NCI-H2227 (cell line): ENCODE results near the gene TALDO1.
A peak's percentile ranks its signal among the peaks of the same experiment; 100 is the strongest.

Experiments used
- DNase-seq: peaks from one replicate; lab custom pipeline; 2025; ENCODE audit not compliant: unreplicated experiment; lab: John Stamatoyannopoulos, UW

Gene TALDO1

DNA sequence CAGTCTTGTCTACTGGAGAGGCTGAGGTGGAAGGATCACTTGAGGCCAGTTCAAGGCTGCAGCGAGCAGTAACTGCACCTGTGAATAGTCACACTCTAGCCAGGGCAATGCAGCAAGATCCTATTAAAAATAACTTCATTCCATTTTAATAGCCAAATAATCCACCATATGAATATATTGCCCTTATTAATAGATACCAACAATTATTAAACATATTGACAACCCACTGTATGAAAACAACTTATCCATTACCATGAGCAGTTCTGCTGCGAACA, 19.6 kb downstream of the TALDO1 start:
- no peak for DNase-seq

DNA sequence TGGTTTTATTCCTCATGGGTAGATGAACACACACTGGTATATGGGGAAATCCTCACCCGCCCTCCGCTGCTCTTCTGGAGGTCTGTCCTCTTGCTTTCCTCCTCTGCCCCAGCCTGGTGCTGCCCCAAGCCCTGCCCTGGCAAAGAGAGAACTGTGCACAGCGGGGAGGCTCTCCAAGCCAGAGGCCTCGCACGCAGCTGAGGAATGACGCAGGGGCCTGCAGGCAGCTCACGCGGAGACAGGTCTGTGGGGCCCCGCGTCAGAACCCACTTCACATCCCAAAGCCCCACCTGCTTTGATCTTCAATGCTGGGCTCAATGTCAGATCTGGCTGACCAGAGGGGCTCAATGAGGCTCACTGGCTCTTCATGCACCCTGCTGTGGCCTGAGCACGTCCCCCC, 20.0 kb downstream of the TALDO1 start:
- DNase-seq, result peak; percentile 39

DNA sequence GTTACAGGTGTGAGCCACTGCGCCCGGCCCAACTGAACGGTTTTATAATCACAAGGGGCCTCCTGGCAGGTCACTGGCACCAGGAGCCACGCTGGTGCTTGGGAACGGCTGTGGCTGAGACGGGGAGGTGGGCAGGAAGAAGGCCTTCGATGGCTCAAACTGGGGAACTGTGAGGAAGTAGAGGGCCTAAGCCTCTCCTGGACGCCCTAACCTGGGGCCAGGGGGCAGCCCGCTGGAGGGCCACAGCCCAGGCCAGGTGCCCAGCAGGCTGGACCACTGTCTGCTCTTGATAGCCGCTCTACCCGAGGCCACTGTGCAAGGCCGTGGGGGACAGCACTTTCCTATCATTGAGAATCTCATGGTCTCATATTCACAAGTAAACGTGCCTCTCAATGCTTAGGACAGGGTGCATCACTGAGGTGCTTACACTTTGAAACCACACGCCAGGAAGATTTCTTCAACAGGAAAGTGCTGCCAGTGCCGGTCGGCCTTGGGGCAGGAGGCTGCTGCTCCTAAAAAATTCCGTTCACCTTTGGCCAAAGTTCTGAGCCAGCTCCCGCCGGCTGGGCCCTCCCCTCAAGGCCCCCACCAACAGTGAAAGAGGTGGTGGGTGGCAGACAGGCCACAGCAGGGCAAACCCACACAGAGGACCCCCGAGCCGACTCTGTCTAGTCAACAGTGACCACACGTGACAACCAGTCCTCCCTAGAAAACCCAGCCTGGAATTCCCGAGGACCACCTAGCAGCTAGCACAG, 22.8 kb downstream of the TALDO1 start:
- DNase-seq, result no peak

DNA sequence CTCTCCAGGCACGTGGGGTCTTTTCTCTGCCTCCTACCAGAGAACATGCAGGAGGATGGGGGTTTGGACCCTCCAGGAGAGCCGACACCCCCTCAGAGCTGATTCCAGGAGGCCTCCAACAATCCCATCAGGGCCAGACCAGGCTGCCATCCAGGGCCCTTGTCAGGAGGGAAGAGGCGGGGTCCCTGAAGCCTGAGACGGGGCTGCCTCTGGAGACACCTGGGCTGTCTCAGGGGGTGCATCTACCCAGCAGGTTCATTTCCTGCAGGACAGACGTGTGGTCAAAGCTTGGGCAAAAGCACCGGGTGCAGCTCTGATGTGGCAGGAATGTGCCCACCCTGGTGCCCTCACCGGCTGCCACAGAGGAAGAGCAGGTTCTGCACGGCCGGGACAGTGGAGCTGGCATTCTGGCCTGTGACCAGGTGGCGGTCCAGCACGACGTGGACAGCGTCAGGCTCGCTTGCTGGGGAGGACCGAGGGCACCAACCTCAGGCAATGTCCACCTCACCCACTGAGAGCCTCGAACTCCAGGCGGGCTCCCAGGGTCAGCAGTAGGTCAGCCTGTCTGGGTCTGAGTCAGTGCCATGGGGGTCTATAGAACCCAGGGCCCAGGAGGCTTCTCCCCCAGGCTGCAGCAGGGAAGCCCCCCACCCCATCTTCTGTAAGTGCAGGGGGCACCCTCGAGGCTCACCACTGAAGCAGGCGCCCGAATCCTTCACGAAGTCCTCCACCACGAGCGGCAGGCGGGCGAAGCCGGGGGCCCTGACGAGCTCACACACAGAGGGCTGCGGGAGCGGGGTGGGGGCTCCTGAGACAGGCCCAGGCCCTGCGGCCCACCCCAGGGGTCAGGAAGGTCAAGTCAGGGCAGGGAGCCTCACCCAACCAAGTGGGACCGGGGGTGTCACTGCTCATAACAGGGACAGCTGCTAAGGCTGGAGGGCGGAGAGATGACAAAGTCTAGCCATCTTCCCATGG, 23.7 kb downstream of the TALDO1 start:
- no peak for DNase-seq

DNA sequence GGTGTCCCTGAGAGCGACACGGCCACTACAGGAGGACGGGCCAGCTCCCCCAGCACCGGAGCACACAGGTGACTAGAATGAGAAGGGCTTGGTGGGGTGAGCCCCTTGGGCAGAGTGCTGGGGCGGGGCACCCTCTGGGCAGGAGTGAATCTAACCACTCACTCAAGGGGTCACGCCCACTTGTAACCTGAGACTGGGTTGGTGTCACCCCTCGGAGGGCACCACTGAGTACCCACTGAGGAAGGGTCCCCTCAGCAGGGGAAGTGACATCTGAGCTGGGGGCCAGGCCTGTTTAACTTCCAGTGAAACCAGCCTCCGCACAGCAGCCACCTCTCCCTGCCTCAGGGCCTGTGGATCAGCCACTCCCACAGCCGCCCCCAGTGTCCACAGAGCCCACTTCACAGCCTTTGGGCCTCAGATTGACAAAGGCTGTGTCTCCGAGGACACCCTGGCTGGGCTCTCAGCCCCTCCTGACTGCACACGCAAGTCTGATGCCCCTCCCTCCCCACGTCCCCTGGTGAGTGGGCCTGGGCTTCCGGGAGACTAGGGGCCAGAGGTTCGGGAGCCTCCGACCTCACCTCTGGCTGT, 24.4 kb downstream of the TALDO1 start:
- DNase-seq, result no peak

DNA sequence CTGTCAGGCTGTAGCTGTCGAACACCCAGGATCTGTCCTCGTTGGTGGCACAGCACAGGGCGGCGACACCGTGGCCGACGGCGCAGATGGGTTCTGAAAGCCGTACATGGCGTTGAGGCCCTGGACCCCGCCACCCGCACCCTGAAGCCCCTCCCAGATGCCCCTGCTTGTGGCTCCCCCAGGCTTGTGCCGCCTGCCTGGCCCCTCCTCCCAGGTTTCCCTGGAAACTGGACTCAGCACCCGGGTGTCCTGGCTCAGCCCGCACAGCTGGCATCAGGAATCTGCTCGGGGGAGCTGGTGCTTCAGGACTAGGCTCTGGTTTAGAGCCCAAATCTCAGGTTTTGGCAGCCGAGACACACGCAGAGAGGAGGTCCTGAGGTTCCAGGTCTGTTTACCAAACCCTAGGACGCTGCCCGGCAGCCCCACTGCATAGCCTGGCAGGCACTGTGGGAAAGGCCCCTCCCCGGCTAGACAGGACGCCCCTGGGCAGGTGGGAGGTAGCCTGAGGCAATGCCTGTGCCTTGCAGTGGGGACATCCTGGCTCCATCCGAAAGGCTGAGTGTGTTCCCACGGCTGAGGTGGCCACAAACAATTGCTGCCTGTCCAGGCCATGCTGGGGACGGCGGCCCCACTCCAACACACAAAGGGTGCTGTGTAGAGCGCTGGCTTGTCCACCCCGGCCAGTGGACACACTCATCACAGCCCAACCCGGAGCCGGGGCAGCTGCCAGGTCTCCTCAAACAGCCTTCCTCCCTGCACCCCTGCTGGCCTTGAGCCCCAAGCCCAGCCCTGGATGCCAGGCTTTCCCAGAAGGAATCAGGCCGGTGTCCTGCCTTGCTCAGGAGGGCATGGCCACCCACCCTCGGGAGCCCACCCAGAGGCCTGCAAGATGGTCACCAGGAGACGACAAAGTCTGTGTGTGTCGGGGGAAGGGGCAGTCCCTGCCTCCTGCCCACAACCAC, 25.4 kb downstream of the TALDO1 start:
- DNase-seq, result no peak

DNA sequence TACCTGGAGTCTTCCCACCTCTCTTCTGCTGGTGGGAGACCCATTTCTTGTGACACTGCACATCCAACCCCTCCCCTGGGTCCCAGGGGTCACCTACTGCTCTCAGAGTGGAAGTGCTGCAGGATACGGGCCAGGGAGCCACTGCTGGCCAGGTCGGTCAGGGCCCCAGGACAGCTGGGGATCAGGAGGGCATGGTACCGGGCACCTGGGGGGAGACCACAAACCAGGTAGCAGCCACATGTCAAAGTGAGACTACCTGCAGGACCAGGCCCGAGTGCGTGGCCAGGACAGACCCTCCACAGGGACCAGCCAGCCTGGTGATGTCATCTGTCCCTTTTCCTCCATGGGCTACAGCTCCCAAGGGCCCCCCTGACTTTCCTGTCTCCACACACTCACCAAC, 26.2 kb downstream of the TALDO1 start:
- DNase-seq, result no peak

DNA sequence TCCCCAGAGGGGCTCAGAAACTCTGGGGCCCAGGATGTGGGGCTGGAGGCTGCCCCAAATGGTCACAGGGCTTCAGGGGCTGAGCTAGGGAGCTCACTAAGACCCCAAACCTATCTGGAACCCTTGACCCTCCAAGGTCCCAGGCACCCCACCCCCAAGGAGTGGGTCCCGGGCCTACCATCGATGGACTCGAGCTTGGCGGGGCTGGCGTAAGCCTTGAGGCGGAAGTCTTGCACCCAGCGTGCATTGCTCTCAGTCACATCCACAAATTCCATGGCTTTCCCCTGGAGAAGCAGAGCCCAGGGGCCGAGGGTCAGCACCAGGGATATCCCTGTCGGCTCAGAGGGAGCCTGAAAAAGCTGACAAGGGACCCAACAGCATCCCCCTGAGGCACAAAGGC, 26.6 kb downstream of the TALDO1 start:
- no peak for DNase-seq

DNA sequence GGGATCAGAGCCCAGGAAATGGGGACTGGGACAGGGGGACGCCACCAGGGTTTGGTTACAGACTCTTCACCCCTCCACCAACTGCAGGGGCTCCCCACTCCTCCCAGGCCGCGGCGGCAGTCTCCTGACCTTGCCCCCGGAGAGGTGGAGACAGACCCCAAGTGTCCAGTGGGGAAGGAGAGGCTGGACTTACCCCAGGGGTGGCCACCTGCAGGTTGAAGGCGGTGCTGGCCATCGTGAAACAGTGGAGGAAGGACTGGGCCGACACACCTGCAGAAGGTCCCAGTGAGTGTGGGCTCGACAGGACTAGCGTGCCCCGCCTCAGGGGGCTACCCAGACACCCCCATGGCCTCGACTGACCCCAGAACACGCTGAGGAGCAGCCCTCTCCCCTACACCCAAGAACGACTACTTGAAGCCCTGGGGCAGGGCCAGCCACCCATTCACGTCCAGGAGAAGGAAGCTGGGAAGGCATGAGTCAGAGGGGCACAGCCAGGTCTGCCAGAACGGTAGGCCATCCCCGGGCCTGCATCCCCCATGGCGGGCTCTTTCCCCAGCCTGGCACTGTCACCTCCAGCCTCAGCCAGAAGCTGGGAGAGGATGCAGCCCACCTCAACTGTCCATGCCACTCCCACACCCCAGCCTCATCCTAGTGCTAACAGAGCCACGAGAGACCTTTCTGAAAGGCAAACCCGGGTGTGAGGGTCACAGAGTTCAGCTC, 27.8 kb downstream of the TALDO1 start:
- DNase-seq, result no peak

DNA sequence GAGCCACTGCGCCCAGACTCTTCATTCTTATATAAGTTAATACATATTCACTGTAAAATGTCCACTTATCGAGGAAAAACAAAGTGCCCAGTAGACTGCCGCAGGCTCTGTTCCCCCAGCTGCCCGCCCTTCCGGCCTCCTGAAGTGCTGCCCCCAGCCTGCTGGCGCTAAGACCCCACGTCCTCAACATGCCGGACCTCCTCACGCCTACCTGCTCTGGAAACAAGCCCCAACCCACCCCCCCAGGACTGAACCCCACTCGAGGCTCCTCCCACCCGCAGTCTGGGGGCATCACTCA, 28.9 kb downstream of the TALDO1 start:
- DNase-seq, result no peak

DNA sequence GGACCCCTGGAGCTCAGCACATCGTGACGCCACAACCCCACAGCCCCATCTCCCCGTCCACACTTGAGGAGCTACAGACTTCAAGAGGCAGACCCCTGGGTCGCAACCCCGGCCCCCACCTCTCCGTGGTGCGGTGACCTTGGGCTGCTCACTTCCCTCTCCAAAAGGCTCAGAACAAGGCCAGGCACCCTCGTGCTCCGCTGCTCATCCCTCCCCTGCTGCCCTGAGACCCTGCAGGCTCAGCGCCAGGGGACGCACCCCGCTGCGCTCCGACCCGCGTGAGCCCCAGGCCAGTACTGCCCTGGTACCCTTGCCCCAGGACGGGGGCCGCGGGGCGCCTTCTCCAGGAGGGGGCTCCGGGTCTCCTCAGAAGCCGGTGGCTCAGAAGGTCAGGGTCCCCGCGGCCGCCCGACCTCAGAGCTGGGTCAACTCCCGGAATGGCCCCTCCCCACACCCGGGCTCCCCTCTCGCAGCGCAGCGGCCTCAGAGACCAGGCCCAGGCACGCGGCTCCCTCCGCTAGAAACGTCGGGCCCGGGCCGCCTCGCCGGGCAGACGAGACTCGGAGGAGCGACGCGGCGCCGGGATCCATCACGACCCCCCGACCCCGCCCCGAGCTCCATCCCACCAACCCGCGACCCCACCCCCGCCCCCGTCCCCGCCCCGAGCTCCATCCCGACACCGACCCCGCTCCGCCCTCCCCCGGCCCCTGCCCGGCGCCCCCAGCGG, 29.5 kb downstream of the TALDO1 start:
- DNase-seq, result peak; percentile 76

DNA sequence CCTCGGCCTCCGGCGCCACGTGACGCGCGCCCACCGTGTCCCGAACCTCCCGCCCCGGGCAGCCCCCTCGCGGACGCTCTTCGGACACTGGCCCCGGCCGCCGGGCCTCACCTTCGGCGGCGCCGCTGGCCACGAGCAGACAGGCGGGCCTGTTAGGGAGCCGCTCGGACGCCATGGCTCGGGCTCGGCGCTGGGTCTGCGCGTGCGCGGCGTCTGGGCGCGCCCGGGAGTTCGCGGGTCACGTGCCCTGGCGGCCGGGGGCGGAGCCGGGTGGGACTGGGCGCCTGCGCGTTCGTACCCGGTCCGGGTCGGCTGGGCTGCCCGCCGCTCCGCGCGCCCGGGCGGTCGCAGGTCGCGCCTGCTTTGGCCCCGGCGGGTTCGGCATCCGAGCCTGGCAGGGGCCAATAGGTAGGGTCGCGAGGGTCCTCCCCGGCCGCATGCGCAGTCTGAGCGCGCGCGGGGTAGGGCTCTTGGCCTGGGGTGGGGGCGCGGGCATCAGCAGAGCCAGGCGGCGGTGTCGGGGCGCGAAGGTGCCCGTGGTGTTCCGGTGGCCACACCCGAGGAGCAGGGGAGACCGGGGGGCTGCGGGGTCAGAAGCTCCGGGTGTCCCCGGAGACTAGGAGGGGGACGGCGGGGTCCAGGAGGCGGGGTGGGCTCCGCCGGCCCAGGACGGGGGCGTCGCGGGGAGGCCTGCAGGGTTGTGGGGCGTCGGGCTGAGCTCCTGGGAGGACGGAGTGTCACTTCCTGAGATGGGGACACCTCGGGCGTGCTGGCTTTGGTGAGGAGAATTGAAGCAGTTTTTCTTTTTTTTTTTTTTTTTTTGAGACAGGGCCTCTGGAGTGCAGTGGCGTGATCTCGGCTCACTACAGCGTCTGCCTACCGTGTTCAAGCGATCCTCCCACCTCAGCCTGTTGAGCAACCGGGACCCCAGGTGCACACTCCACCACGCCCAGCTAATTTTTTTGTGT, 30.3 kb downstream of the TALDO1 start, which contains the start of gene GATD1:
Gene GATD1 (minus strand): TSS at position 200 of the 968 bp plus-strand sequence. CDS start 25 bp downstream, at position 175.
- peak; percentile 97 for DNase-seq

DNA sequence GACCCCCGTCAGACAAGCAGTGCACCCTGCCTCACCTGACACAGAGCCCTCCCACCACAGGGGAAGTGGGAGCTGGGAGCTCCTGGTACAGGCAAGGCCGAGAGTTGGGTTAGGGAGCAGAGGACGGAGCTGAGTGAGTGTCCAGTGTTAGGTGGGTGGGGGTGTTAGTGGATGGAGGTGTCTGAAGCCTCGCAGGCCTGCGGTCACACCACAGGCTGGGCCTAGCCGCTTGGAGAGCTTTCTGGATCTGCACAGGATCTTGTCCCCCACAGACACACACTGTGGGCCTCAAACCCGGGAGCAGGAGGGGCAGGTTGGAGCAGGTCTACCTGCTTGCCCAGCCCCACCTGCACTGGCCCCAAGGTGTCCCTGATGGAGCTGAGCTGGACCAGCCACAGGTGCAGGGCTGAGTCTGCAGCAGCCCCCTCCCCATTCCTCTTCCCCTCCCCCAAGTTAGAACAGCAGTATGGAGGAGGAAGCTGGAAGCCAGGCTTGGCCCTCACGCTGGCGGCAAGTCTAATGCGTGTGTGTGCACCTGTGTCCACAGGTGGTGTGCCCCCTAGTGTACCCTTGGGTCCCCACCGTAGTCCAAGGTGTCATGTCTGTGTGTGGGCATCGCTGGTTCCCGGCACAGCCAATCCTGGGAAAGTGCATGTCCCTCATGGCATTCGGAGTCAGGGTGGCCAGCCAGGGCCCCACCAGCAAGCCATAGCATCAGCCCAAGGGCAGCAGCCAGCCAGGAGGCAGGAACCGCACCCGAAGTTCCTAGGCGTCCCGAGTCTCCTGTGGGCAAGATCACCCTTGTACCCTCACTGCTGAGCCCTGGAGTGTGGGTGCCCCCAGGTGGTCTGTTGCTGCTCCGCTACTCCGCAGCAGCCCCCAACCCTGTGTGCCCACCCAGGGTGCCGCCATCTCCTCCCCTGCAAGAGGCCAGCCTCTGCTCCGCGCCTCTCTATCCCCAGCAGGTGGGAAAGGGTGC, 32.0 kb downstream of the TALDO1 start:
- no peak for DNase-seq

DNA sequence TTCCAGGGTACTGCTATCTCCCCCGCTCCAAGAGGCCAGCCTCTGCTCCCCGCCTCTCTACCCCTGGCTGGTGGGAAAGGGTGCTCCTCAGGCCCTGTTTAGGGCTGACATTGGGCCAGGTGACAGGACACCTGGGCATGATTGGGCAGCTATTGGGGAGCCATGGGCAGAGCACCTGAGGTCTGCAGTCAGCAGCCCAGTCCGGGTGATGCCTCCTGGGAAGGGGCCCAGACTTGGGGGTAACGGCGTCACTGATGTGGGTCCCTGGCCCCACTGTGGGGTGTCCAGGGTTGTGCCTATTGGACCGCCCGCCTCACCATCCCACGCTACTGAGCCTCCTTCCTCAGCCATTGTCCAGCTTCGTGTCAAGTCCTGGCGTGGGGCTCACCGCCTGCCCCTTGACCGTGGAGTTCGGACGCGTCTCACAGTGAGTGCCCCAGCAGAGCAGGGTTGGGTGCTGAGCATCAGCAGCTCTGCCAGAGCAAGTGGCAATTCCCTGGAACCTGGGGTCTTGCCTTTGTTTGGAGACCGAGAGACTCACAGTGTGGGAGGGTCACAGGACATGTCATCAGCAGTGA, 32.8 kb downstream of the TALDO1 start:
- no peak for DNase-seq

DNA sequence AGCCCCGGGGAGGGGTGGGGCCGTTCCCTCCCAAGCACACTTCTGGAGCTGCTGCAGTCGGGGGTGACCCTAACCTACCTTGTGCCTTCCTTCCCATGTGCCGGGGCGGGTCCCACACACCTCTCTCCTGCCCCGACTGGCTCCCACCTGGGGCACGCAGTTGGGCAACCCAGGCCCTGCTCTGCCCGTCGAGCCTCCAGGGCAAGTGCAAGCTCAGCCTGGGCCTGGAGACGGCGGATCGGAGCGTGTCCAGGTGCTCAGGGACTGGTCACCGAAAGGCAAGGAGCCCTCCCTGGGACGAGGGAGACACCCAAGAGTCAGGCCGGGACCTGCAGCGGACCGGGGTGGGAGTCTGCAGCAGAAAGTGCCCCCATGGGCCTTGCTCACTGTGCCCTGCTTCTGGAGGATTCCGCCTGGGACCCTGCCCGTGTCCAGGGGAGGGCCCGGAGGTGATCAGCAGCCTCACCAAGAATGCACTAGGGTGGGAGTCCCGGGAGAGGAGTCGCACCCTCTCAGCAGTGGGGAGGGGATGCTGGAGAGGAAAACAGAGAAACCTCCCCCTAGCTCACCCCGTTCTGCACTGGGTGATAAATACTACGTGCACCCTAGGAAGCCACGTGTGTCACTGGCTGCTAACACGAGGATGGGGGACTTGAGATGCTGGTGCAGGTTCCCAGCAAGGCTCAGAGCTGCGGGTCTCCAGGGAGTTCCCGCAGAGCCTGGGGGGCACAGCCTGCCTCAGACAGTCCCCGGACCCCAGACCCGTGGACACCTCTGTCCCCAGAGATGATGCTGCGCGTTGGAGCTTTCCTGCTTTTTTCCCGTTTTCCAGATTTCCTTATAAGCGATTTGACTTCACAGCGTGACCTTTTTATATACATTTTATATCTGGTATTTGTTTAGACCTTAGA, 35.3 kb downstream of the TALDO1 start:
- no peak for DNase-seq

DNA sequence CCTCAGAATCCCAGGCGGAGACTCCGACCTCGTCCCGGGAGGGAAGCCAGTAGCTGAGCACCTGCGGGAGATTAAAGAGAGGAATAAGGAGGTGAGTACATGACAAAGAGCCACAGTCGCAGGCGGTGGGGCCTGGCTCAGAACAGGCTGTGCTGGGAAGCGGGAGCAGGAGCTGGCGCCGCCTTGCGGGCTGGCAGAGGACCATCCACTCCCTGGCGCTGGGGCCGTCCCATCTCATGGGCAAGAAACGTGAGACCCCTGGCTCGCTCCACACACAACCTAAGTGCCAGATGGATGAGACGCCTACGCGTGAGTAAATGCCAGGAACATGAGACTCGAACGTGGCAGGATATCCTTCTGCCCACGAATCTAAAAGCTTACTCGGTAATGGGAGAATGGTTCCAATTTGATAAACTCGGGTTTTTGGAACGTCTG, 36.3 kb downstream of the TALDO1 start:
- DNase-seq, result peak; percentile 70
